Endothelial cell of umbilical vein (primary cell): ENCODE results near the gene DENND5B.
"Not testable (repeated sequence)": the region's sequence is repeated elsewhere in the genome, so short reads cannot be mapped to it uniquely, and the experiment has no call there.

ENCODE experiments used
- CTCF ChIP-seq, 2 donors: IDR thresholded peaks; 1 replicate in 1 of 2; 2 replicates in 1 of 2; pipeline ENCODE4 v1.5.1; 2011; ENCODE audit warnings: low read length in 2 of 2, mild to moderate bottlenecking in 2 of 2, moderate library complexity in 2 of 2, control low read depth in 1 of 2, inconsistent platforms in 1 of 2, low read depth in 1 of 2; ENCODE audit not compliant: insufficient read depth in 1 of 2; ENCODE audit errors: extremely low read depth in 1 of 2
- EZH2 ChIP-seq: IDR thresholded peaks from 2 replicates; pipeline ENCODE4 v1.6.1; 2012; ENCODE audit warnings: borderline replicate concordance, low read depth, mild to moderate bottlenecking, moderate library complexity, low read length, inconsistent platforms; ENCODE audit not compliant: severe bottlenecking
- POLR2A ChIP-seq: IDR thresholded peaks from 2 replicates; pipeline ENCODE4 v1.6.1; 2012; ENCODE audit warnings: low read depth, mild to moderate bottlenecking, control low read depth, low read length
- TF ChIP-seq, protein P1 (sequence below): IDR thresholded peaks from 2 replicates; pipeline ENCODE4 v1.6.1; 2011; ENCODE audit not compliant: insufficient read depth, insufficient read length

- TF ChIP-seq CTCF (IDR thresholded peaks at IDR 0.05; ENCODE audit: extremely low read depth in 1 of 2, insufficient read depth in 1 of 2, low read depth in 1 of 2, low read length in 2 of 2), result peak; percentile 87
- TF ChIP-seq EZH2, POLR2A: not testable (repeated sequence)
- TF ChIP-seq, protein P1, sequence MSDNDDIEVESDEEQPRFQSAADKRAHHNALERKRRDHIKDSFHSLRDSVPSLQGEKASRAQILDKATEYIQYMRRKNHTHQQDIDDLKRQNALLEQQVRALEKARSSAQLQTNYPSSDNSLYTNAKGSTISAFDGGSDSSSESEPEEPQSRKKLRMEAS, result not testable (repeated sequence)
These were observed 187.8 kb downstream of the DENND5B start for GRCh38 chr12:31403099-31403607.
